H9 (cell line): Measurements from ENCODE around the gene FHOD3. TPM values are rescaled to one million over a fixed set of nuclear protein-coding genes. Genes with fewer than 3 reads are reported as not detected.

ENCODE experiments used
- DNase-seq: peaks from one replicate; pipeline ENCODE4 v3.0.0-alpha.2; 2017
- H2AFZ ChIP-seq: one replicate; pipeline ENCODE4 v1.6.1; 2013; ENCODE audit warnings: mild to moderate bottlenecking, low read length, control low read depth, moderate library complexity
- H2AK5ac ChIP-seq: 2 replicates; pipeline ENCODE4 v1.6.1; 2013; ENCODE audit warnings: low read length, control low read depth, mixed read lengths; ENCODE audit not compliant: insufficient read length
- H2BK120ac ChIP-seq: one replicate; pipeline ENCODE4 v1.6.1; 2013; ENCODE audit warnings: low read depth, mild to moderate bottlenecking, low read length, control low read depth, inconsistent platforms; ENCODE audit not compliant: poor library complexity, severe bottlenecking
- H2BK12ac ChIP-seq: 2 replicates; pipeline ENCODE4 v1.6.1; 2013; ENCODE audit warnings: low read length, control low read depth, mixed read lengths, low read depth; ENCODE audit not compliant: insufficient read length
- H2BK15ac ChIP-seq: 2 replicates; pipeline ENCODE4 v1.6.1; 2013; ENCODE audit warnings: low read depth, low read length, control low read depth
- H2BK20ac ChIP-seq: one replicate; pipeline ENCODE4 v1.6.1; 2013; ENCODE audit warnings: low read depth, mild to moderate bottlenecking, low read length, control low read depth, inconsistent platforms; ENCODE audit not compliant: poor library complexity, severe bottlenecking
- H2BK5ac ChIP-seq: 2 replicates; pipeline ENCODE4 v1.6.1; 2013; ENCODE audit warnings: low read length, control low read depth, mixed read lengths; ENCODE audit not compliant: insufficient read length
- H3K14ac ChIP-seq: 2 replicates; pipeline ENCODE4 v1.6.1; 2013; ENCODE audit warnings: low read length, control low read depth; ENCODE audit not compliant: insufficient read depth
- H3K18ac ChIP-seq: 2 replicates; pipeline ENCODE4 v1.6.1; 2013; ENCODE audit warnings: low read depth, mild to moderate bottlenecking, mixed read lengths, low read length, control low read depth; ENCODE audit not compliant: insufficient read length
- H3K23ac ChIP-seq: 2 replicates; pipeline ENCODE4 v1.6.1; 2013; ENCODE audit warnings: low read length, control low read depth, mixed read lengths, low read depth; ENCODE audit not compliant: insufficient read length
- H3K23me2 ChIP-seq: 2 replicates; pipeline ENCODE4 v1.6.1; 2013; ENCODE audit warnings: low read depth, mild to moderate bottlenecking, mixed read lengths, low read length, control low read depth; ENCODE audit not compliant: insufficient read length, poor library complexity, severe bottlenecking
- H3K27ac ChIP-seq: 2 replicates; pipeline ENCODE4 v1.5.1; 2013; ENCODE audit warnings: low read length, control low read depth, mixed read lengths, low read depth; ENCODE audit not compliant: insufficient read length
- H3K27me3 ChIP-seq: 2 replicates; pipeline ENCODE4 v1.6.1; 2013; ENCODE audit warnings: low read length, control low read depth, inconsistent platforms; ENCODE audit not compliant: insufficient read depth
- H3K4ac ChIP-seq: 2 replicates; pipeline ENCODE4 v1.6.1; 2013; ENCODE audit warnings: low read depth, mild to moderate bottlenecking, control low read depth, inconsistent platforms, low read length, moderate library complexity
- H3K4me1 ChIP-seq: 2 replicates; pipeline ENCODE4 v1.6.1; 2013; ENCODE audit warnings: low read length, control low read depth, inconsistent platforms; ENCODE audit not compliant: insufficient read depth
- H3K4me2 ChIP-seq: 2 replicates; pipeline ENCODE4 v1.6.1; 2013; ENCODE audit warnings: low read length, control low read depth, mixed read lengths; ENCODE audit not compliant: insufficient read length, insufficient read depth
- H3K56ac ChIP-seq: 2 replicates; pipeline ENCODE4 v1.6.1; 2013; ENCODE audit warnings: low read depth, mild to moderate bottlenecking, mixed read lengths, low read length, control low read depth; ENCODE audit not compliant: insufficient read length
- H3K79me1 ChIP-seq: 2 replicates; pipeline ENCODE4 v1.6.1; 2013; ENCODE audit warnings: low read depth, mild to moderate bottlenecking, moderate library complexity, low read length, control low read depth, inconsistent platforms; ENCODE audit not compliant: insufficient read depth, poor library complexity, severe bottlenecking
- H3K79me2 ChIP-seq: 2 replicates; pipeline ENCODE4 v1.6.1; 2013; ENCODE audit warnings: low read length, control low read depth, inconsistent platforms; ENCODE audit not compliant: insufficient read depth
- H3K9ac ChIP-seq: 2 replicates; pipeline ENCODE4 v1.6.1; 2013; ENCODE audit warnings: low read length, control low read depth, mixed read lengths; ENCODE audit not compliant: insufficient read length; ENCODE audit errors: extremely low read depth
- H3K9me3 ChIP-seq: one replicate; pipeline ENCODE4 v1.6.1; 2013; ENCODE audit warnings: low read depth, low read length, inconsistent platforms; ENCODE audit not compliant: control insufficient read depth
- H3T11ph ChIP-seq: one replicate; pipeline ENCODE4 v1.6.1; 2013; ENCODE audit warnings: mild to moderate bottlenecking, low read length, control low read depth, inconsistent platforms
- H4K20me1 ChIP-seq: one replicate; pipeline ENCODE4 v1.6.1; 2013; ENCODE audit not compliant: control insufficient read depth, insufficient read length, insufficient read depth
- H4K5ac ChIP-seq: 2 replicates; pipeline ENCODE4 v1.6.1; 2013; ENCODE audit warnings: low read depth, mild to moderate bottlenecking, mixed read lengths, low read length, control low read depth; ENCODE audit not compliant: insufficient read length
- H4K8ac ChIP-seq: replicated peaks from 2 replicates; pipeline ENCODE4 v1.6.1; 2013; ENCODE audit warnings: low read length, control low read depth, mixed read lengths, low read depth; ENCODE audit not compliant: insufficient read length
- H4K91ac ChIP-seq: 2 replicates; pipeline ENCODE4 v1.6.1; 2013; ENCODE audit warnings: low read depth, mild to moderate bottlenecking, moderate library complexity, mixed read lengths, low read length, control low read depth; ENCODE audit not compliant: insufficient read length
- H3K27ac Mint-ChIP-seq, 3 experiments: 2 replicates in 2 of 3; 3 replicates in 1 of 3; pipeline ENCODE4 v1.8.0; 2020 to 2021; ENCODE audit warnings: mixed read lengths in 3 of 3, mild to moderate bottlenecking in 1 of 3, moderate library complexity in 1 of 3
- H3K27me3 Mint-ChIP-seq: 2 replicates; pipeline ENCODE4 v1.8.0; 2021; ENCODE audit warnings: low read depth, mild to moderate bottlenecking, moderate library complexity, mixed read lengths
- H3K36me3 Mint-ChIP-seq, 3 experiments: 2 replicates in 2 of 3; 3 replicates in 1 of 3; pipeline ENCODE4 v1.8.0; 2020 to 2021; ENCODE audit warnings: low read depth in 3 of 3, mixed read lengths in 3 of 3; ENCODE audit not compliant: insufficient read depth in 1 of 3
- H3K4me1 Mint-ChIP-seq, 2 experiments: 2 replicates each; pipeline ENCODE4 v1.8.0; 2020; ENCODE audit warnings: mixed read lengths in 2 of 2
- H3K4me3 Mint-ChIP-seq, 2 experiments: 2 replicates in 1 of 2; 3 replicates in 1 of 2; pipeline ENCODE4 v1.8.0; 2020 to 2021; ENCODE audit warnings: mild to moderate bottlenecking in 2 of 2, mixed read lengths in 2 of 2, moderate library complexity in 1 of 2
- H3K9me3 Mint-ChIP-seq, 2 experiments: 2 replicates in 1 of 2; 3 replicates in 1 of 2; pipeline ENCODE4 v1.8.0; 2020; ENCODE audit warnings: mild to moderate bottlenecking in 2 of 2, mixed read lengths in 2 of 2, moderate library complexity in 1 of 2
- WGBS: extraction: QIAGEN DNeasy Blood & Tissue Kit; methylation state at CpG from one replicate; pipeline ENCODE4 v1.1.7; 2013; ENCODE audit warnings: missing lambda C conversion rate, low lambda C conversion rate, mixed read lengths; ENCODE audit not compliant: insufficient read length; ENCODE audit errors: extremely low coverage; 5-methylcytosine and 5-hydroxymethylcytosine counted together
- total RNA-seq: library from RNA; stranded (reverse); gene quantifications from 2 replicates; pipeline ENCODE4 v1.2.1, GENCODE V29; 2021
- TF ChIP-seq, protein P1 (sequence below): fragments of 200-600 bp; sonication (generic); conservative IDR thresholded peaks from 3 replicates; pipeline ENCODE4 v1.8.0; 2021; ENCODE audit warnings: antibody characterized with exemption, mild to moderate bottlenecking

FHOD3 gene
- total RNA-seq, 1 experiment from 2014 or later: 8.0 TPM

DNA sequence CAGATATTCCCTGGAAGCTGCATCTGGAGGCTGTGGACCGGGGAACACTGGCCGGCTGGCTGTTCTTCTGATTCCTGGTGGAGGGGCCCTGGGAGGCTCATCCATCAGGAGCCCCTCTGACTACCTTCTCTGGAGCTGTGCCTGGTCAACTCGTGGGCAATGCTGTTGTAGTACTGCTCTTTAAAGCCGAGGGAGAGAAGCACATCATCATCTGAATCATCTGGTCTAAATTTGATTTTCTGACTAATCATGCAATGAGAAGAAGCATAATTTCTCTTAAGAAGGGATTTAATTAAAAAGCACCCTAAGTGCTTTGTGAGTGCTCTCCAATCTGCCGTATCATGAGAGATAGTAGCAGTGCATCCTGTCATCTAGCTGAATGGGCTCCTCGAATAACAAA lies 229.5 kb downstream of the FHOD3 start:
- WGBS: no CpG with 5 or more reads among the region's 6 CpGs
- no peak overlapping the region for H2BK15ac ChIP-seq
- no peak overlapping the region for H3K56ac ChIP-seq
- H3K4ac ChIP-seq: no peak overlapping the region
- no peaks in the 10 kb centered on the region for H3K27me3 ChIP-seq
- Mint-ChIP-seq H3K27ac (no peak overlapping the region), H3K4me3 (no peak overlapping the region), H3K9me3 (no peaks in the 10 kb centered on the region), H3K27me3 (no peaks in the 10 kb centered on the region; the same call in 1 of the 2 replicates), H3K36me3 (peaks cover 0 to 4% (median 0%) of the 10 kb centered on the region in 3 experiments; a peak in 1 of 7 replicates), H3K4me1 (peaks cover 30 to 32% of the 10 kb centered on the region in 2 experiments)
- no peaks in the 10 kb centered on the region for H3K9me3 ChIP-seq
- no peak overlapping the region for H4K5ac ChIP-seq
- no peak overlapping the region for H3K14ac ChIP-seq
- H3K79me1 ChIP-seq: no peaks in the 10 kb centered on the region
- no peak overlapping the region for H3T11ph ChIP-seq
- no peak overlapping the region for H3K9ac ChIP-seq
- no peak overlapping the region for H4K8ac ChIP-seq
- no peak overlapping the region for H2AK5ac ChIP-seq
- peaks cover 10% of the 10 kb centered on the region; the same call in 1 of the 2 replicates for H3K4me1 ChIP-seq
- H2BK12ac ChIP-seq: no peak overlapping the region
- TF ChIP-seq, protein P1, sequence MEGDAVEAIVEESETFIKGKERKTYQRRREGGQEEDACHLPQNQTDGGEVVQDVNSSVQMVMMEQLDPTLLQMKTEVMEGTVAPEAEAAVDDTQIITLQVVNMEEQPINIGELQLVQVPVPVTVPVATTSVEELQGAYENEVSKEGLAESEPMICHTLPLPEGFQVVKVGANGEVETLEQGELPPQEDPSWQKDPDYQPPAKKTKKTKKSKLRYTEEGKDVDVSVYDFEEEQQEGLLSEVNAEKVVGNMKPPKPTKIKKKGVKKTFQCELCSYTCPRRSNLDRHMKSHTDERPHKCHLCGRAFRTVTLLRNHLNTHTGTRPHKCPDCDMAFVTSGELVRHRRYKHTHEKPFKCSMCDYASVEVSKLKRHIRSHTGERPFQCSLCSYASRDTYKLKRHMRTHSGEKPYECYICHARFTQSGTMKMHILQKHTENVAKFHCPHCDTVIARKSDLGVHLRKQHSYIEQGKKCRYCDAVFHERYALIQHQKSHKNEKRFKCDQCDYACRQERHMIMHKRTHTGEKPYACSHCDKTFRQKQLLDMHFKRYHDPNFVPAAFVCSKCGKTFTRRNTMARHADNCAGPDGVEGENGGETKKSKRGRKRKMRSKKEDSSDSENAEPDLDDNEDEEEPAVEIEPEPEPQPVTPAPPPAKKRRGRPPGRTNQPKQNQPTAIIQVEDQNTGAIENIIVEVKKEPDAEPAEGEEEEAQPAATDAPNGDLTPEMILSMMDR: no peak
- no peak overlapping the region for H2AFZ ChIP-seq
- no peak overlapping the region for H3K18ac ChIP-seq
- no peak overlapping the region for H3K4me2 ChIP-seq
- no peak overlapping the region for H4K91ac ChIP-seq
- H4K20me1 ChIP-seq: no peaks in the 10 kb centered on the region
- H2BK20ac ChIP-seq: no peak overlapping the region
- H3K27ac ChIP-seq: no peak overlapping the region
- no peak overlapping the region for H2BK120ac ChIP-seq
- no peak overlapping the region for H3K23ac ChIP-seq
- no peaks in the 10 kb centered on the region for H3K23me2 ChIP-seq
- no peak overlapping the region for H2BK5ac ChIP-seq
- no peaks in the 10 kb centered on the region for H3K79me2 ChIP-seq
- DNase-seq: no peak
